Neural progenitor cell (in vitro differentiated cells): Measurements from ENCODE around the gene ELOVL2. TPM values are rescaled to one million over a fixed set of nuclear protein-coding genes. Genes with fewer than 3 reads are reported as not detected.

Experiments
- DNase-seq: peaks from one replicate; pipeline ENCODE4 v3.0.0-alpha.2; 2016; ENCODE audit warnings: low spot score
- H2AFZ ChIP-seq: fragments of 200-600 bp; sonication (generic); replicated peaks from 2 replicates; pipeline ENCODE4 v1.6.1; 2016; ENCODE audit warnings: antibody characterized with exemption
- H3F3A ChIP-seq: fragments of 200-600 bp; sonication (generic); 2 replicates; pipeline ENCODE4 v1.6.1; 2016; ENCODE audit warnings: antibody characterized with exemption, low read depth
- H3K27ac ChIP-seq: fragments of 200-600 bp; sonication (generic); 2 replicates; pipeline ENCODE4 v1.5.1; 2016; ENCODE audit warnings: mild to moderate bottlenecking
- H3K27me3 ChIP-seq: fragments of 200-600 bp; sonication (generic); 2 replicates; pipeline ENCODE4 v1.6.1; 2016; ENCODE audit warnings: mild to moderate bottlenecking, moderate library complexity
- H3K36me3 ChIP-seq: fragments of 200-600 bp; sonication (generic); 2 replicates; pipeline ENCODE4 v1.5.1; 2016
- H3K4me1 ChIP-seq: fragments of 200-600 bp; sonication (generic); 2 replicates; pipeline ENCODE4 v1.6.1; 2016; ENCODE audit warnings: mixed run types
- H3K4me2 ChIP-seq: fragments of 200-600 bp; sonication (generic); 2 replicates; pipeline ENCODE4 v1.6.1; 2016
- H3K4me3 ChIP-seq: fragments of 200-600 bp; sonication (generic); 2 replicates; pipeline ENCODE4 v1.5.1; 2016
- H3K79me2 ChIP-seq: fragments of 200-600 bp; sonication (generic); 2 replicates; pipeline ENCODE4 v1.6.1; 2016; ENCODE audit warnings: low read depth
- H3K9ac ChIP-seq: fragments of 200-600 bp; sonication (generic); 2 replicates; pipeline ENCODE4 v1.6.1; 2016
- H3K9me3 ChIP-seq: fragments of 200-600 bp; sonication (generic); 2 replicates; pipeline ENCODE4 v1.5.1; 2016; ENCODE audit warnings: low read depth
- H4K20me1 ChIP-seq: fragments of 200-600 bp; sonication (generic); 2 replicates; pipeline ENCODE4 v1.6.1; 2016; ENCODE audit warnings: low read depth
- H3K27ac Mint-ChIP-seq: 3 replicates; pipeline ENCODE4 v1.8.0; 2021; ENCODE audit warnings: mixed read lengths
- H3K27me3 Mint-ChIP-seq: 2 replicates; pipeline ENCODE4 v1.8.0; 2022; ENCODE audit warnings: low read depth, mild to moderate bottlenecking, inconsistent platforms, moderate library complexity, mixed read lengths; ENCODE audit not compliant: insufficient read depth
- H3K36me3 Mint-ChIP-seq: 3 replicates; pipeline ENCODE4 v1.8.0; 2021; ENCODE audit warnings: mixed read lengths
- H3K4me1 Mint-ChIP-seq: 3 replicates; pipeline ENCODE4 v1.8.0; 2021; ENCODE audit warnings: mixed read lengths
- H3K4me3 Mint-ChIP-seq: 3 replicates; pipeline ENCODE4 v1.8.0; 2021; ENCODE audit warnings: mild to moderate bottlenecking, moderate library complexity, mixed read lengths
- H3K9me3 Mint-ChIP-seq: 3 replicates; pipeline ENCODE4 v1.8.0; 2020; ENCODE audit warnings: mixed read lengths
- EZH2 ChIP-seq: fragments of 200-600 bp; sonication (generic); IDR thresholded peaks from 2 replicates; pipeline ENCODE4 v1.6.1; 2017; ENCODE audit warnings: antibody characterized with exemption, mild to moderate bottlenecking, moderate library complexity
- EZH2phosphoT487 ChIP-seq: fragments of 200-600 bp; sonication (generic); IDR thresholded peaks from 2 replicates; pipeline ENCODE4 v1.6.1; 2017; ENCODE audit warnings: antibody characterized with exemption
- total RNA-seq: library from RNA; depleted of rRNA; stranded (reverse); fragments of >200 nt; gene quantifications from 2 replicates; pipeline ENCODE4 v1.2.3, GENCODE V29; 2015; ENCODE audit warnings: low replicate concordance
- TF ChIP-seq, protein P1 (sequence below): fragments of 200-600 bp; sonication (generic); IDR thresholded peaks from 2 replicates; pipeline ENCODE4 v1.5.1; 2017; ENCODE audit warnings: antibody characterized with exemption, mild to moderate bottlenecking

ELOVL2 gene
- total RNA-seq, 1 donor from 2014 or later = 9.1 TPM

DNA sequence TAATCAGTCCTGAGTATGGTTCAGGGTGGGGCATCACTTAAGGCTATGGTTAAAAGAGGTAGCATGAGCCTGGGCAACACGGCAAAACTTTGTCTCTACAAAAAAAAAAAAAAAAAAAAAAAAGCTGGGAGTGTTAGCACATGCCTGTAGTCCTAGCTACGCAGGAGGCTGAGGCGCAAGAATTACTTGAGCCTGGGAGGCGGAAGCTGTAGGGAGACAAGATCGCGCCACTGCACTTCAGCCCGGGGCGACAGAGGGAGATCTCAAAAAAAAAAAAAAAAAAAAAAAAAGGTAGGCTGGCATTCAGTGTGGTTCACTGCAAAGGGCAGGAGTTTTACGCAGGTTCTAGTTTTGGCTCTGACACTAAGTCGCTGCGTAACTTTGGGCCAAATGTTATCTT lies 15.1 kb downstream of the ELOVL2 start:
- H3K79me2 ChIP-seq = no peaks in the 10 kb centered on the region
- H3K9ac ChIP-seq = no peak overlapping the region
- no peaks in the 10 kb centered on the region for H3K9me3 Mint-ChIP-seq
- H3K27me3 Mint-ChIP-seq = no peaks in the 10 kb centered on the region
- no peak overlapping the region for H2AFZ ChIP-seq
- no peaks in the 10 kb centered on the region for H3K36me3 Mint-ChIP-seq
- no peaks in the 10 kb centered on the region for H4K20me1 ChIP-seq
- no peaks in the 10 kb centered on the region for H3K9me3 ChIP-seq
- H3K4me1 ChIP-seq = peaks cover 30% of the 10 kb centered on the region
- peaks cover 24% of the 10 kb centered on the region for H3K4me1 Mint-ChIP-seq
- TF ChIP-seq EZH2 = no peak
- no peak for TF ChIP-seq EZH2phosphoT487
- TF ChIP-seq, protein P1, sequence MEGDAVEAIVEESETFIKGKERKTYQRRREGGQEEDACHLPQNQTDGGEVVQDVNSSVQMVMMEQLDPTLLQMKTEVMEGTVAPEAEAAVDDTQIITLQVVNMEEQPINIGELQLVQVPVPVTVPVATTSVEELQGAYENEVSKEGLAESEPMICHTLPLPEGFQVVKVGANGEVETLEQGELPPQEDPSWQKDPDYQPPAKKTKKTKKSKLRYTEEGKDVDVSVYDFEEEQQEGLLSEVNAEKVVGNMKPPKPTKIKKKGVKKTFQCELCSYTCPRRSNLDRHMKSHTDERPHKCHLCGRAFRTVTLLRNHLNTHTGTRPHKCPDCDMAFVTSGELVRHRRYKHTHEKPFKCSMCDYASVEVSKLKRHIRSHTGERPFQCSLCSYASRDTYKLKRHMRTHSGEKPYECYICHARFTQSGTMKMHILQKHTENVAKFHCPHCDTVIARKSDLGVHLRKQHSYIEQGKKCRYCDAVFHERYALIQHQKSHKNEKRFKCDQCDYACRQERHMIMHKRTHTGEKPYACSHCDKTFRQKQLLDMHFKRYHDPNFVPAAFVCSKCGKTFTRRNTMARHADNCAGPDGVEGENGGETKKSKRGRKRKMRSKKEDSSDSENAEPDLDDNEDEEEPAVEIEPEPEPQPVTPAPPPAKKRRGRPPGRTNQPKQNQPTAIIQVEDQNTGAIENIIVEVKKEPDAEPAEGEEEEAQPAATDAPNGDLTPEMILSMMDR = no peak
- no peaks in the 10 kb centered on the region for H3K27me3 ChIP-seq
- no peak for DNase-seq
- H3F3A ChIP-seq = peaks cover 10% of the 10 kb centered on the region
- H3K36me3 ChIP-seq = no peaks in the 10 kb centered on the region
- no peak overlapping the region for H3K4me2 ChIP-seq
- no peak overlapping the region for H3K4me3 ChIP-seq
- no peak overlapping the region for H3K27ac ChIP-seq
- H3K27ac Mint-ChIP-seq = no peak overlapping the region
- no peak overlapping the region for H3K4me3 Mint-ChIP-seq

DNA sequence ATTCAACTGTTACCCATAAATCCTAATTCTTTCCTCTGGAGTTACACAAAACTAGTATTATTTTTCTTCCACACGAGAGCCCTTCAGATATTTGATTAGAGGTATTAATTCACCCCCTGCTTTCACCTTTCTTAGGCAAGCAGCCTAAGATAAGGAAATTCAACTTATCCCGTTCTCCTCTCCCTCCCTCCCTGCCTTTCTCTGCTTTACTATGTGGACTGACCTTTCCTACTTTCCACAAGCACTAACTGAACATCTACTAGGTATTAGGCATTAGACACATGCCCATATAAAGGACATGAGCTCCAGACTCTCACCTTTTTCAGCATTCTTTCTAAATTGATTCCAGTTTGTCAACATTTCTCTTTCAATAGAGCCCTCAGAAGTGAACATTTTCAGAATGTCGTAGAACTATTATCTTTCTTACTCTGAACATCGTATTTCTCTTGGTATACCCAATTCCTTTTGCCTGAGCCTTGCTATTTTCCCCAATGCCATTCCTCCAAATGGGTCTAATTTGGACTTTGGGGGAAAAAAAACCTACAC lies 16.5 kb downstream of the ELOVL2 start:
- no peak overlapping the region for H3K27ac Mint-ChIP-seq

DNA sequence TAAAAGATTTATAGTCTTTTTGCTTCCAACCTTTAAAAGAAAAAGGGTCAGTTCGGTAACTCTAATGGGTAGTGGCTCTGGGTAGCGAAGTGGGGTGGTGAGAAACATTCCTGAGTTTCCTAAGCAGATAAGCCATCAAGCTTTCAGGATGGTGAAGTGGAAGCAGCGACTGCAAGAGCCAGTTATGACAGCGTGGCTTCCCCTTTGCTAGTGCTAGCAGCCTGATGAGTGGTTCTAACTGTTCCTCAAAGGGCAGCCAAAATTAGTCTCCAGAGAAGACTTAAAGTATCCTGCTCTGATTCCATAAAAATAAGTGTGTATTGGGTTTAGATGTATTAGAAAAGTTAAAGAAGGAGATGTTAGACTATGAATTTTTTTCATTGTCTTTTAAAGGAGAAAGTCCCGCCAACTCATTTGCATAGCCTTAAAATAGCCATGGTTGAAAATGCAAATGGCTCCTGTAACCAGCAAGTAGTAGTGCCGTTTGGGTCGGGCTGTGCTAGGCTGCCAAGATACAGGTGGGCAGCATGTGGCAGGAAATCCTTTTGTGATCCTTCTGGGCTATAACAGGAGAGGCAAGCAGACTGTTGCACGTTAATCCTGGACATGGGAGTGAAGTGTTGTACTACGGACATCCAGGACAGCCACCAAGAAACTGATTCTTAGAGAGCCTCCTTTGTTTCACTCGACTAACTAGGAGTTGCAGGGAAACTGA lies 18.0 kb downstream of the ELOVL2 start:
- H3K4me3 Mint-ChIP-seq = peak overlapping the region; percentile 17
- H2AFZ ChIP-seq = peak overlapping the region; percentile 82
- peak overlapping the region; percentile 32 for H3K4me3 ChIP-seq
- peak overlapping the region; percentile 59 for H3K27ac Mint-ChIP-seq
- no peaks in the 10 kb centered on the region for H4K20me1 ChIP-seq
- H3K27me3 Mint-ChIP-seq = peaks cover 3% of the 10 kb centered on the region
- peak; percentile 45 for DNase-seq
- no peak overlapping the region for H3K27ac ChIP-seq
- H3F3A ChIP-seq = peaks cover 10% of the 10 kb centered on the region
- TF ChIP-seq EZH2phosphoT487 (no peak), EZH2 (no peak)
- TF ChIP-seq, protein P1 = no peak
- no peaks in the 10 kb centered on the region for H3K9me3 ChIP-seq
- H3K27me3 ChIP-seq = no peaks in the 10 kb centered on the region
- H3K4me1 ChIP-seq = peaks cover 42% of the 10 kb centered on the region
- H3K9ac ChIP-seq = no peak overlapping the region
- peak overlapping the region; percentile 72 for H3K4me2 ChIP-seq
- H3K9me3 Mint-ChIP-seq = no peaks in the 10 kb centered on the region
- H3K79me2 ChIP-seq = no peaks in the 10 kb centered on the region
- H3K36me3 ChIP-seq = no peaks in the 10 kb centered on the region
- H3K4me1 Mint-ChIP-seq = peaks cover 34% of the 10 kb centered on the region
- no peaks in the 10 kb centered on the region for H3K36me3 Mint-ChIP-seq

More for the DNA sequence above, 16.5 kb downstream of the ELOVL2 start:
- H3F3A ChIP-seq = peaks cover 10% of the 10 kb centered on the region
- H2AFZ ChIP-seq = no peak overlapping the region
- H3K27ac ChIP-seq = no peak overlapping the region
- Mint-ChIP-seq H3K9me3 (no peaks in the 10 kb centered on the region), H3K36me3 (no peaks in the 10 kb centered on the region), H3K27me3 (no peaks in the 10 kb centered on the region), H3K4me1 (peaks cover 24% of the 10 kb centered on the region), H3K4me3 (no peak overlapping the region)
- no peak for DNase-seq
- H3K4me2 ChIP-seq = peak overlapping the region; percentile 2
- no peaks in the 10 kb centered on the region for H3K36me3 ChIP-seq
- H3K79me2 ChIP-seq = no peaks in the 10 kb centered on the region
- no peak overlapping the region for H3K4me3 ChIP-seq
- no peak overlapping the region for H3K9ac ChIP-seq
- H4K20me1 ChIP-seq = no peaks in the 10 kb centered on the region
- no peaks in the 10 kb centered on the region for H3K27me3 ChIP-seq
- TF ChIP-seq EZH2phosphoT487 (no peak), EZH2 (no peak)
- TF ChIP-seq, protein P1 = no peak
- peaks cover 30% of the 10 kb centered on the region for H3K4me1 ChIP-seq
- H3K9me3 ChIP-seq = no peaks in the 10 kb centered on the region
